GM19238 (cell line): ENCODE measurements around the gene CCDC171.
"Not testable (repeated sequence)": the region's sequence is repeated elsewhere in the genome, so short reads cannot be mapped to it uniquely, and the experiment has no call there.

Experiments used
- DNase-seq: peaks from one replicate; pipeline ENCODE4 v3.0.0; 2011; ENCODE audit warnings: low spot score; ENCODE audit not compliant: insufficient read length

The CCDC171 gene

GRCh38 chr9:15553528-15553898 lies 670 bp downstream of the CCDC171 start:
- DNase-seq: peak; percentile 10

GRCh38 chr9:15570769-15571168 lies 17.9 kb downstream of the CCDC171 start:
- no peak for DNase-seq

GRCh38 chr9:15572200-15572770 lies 19.4 kb downstream of the CCDC171 start:
- DNase-seq: no peak

GRCh38 chr9:15576350-15577050 lies 23.7 kb downstream of the CCDC171 start:
- no peak for DNase-seq

- DNase-seq: no peak
Observed at GRCh38 chr9:15578714-15579113, 25.9 kb downstream of the CCDC171 start.

- DNase-seq: no peak
Observed at GRCh38 chr9:15584379-15584778, 31.5 kb downstream of the CCDC171 start.

GRCh38 chr9:15592317-15592716 lies 39.5 kb downstream of the CCDC171 start:
- DNase-seq: no peak

- not testable (repeated sequence) for DNase-seq
Observed at GRCh38 chr9:15592940-15593339, 40.1 kb downstream of the CCDC171 start.

- DNase-seq: not testable (repeated sequence)
Observed at GRCh38 chr9:15600666-15601330, 48.0 kb downstream of the CCDC171 start.

- DNase-seq: peak; percentile 12
Observed at GRCh38 chr9:15606643-15607472, 54.0 kb downstream of the CCDC171 start.

GRCh38 chr9:15612962-15613361 lies 60.1 kb downstream of the CCDC171 start:
- no peak for DNase-seq

- DNase-seq: no peak
Observed at GRCh38 chr9:15617782-15618181, 64.9 kb downstream of the CCDC171 start.

GRCh38 chr9:15618540-15619331 lies 65.9 kb downstream of the CCDC171 start:
- no peak for DNase-seq

- no peak for DNase-seq
Observed at GRCh38 chr9:15622318-15622971, 69.6 kb downstream of the CCDC171 start.

- no peak for DNase-seq
Observed at GRCh38 chr9:15635752-15636151, 82.9 kb downstream of the CCDC171 start.

- DNase-seq: no peak
Observed at GRCh38 chr9:15640121-15640520, 87.3 kb downstream of the CCDC171 start.

- no peak for DNase-seq
Observed at GRCh38 chr9:15641291-15641690, 88.4 kb downstream of the CCDC171 start.

GRCh38 chr9:15642369-15642962 lies 89.6 kb downstream of the CCDC171 start:
- no peak for DNase-seq

GRCh38 chr9:15670246-15670645 lies 117.4 kb downstream of the CCDC171 start:
- DNase-seq: no peak

GRCh38 chr9:15670894-15671293 lies 118.1 kb downstream of the CCDC171 start:
- DNase-seq: no peak
